Left renal pelvis (tissue), 4 donors: ENCODE measurements around the gene SLC5A4. TPM values are rescaled to one million over a fixed set of nuclear protein-coding genes. Genes with fewer than 3 reads are reported as not detected.

Experiments
- DNase-seq, 4 donors: peaks; one replicate each; pipeline ENCODE4 v3.0.0-alpha.2; 2013; ENCODE audit warnings: low read depth in 4 of 4, low spot score in 3 of 4
- polyA plus RNA-seq, 4 donors: library from polyadenylated mRNA; unstranded; fragments of 120-200 nt; gene quantifications; one replicate each; pipeline ENCODE4 v1.2.1, GENCODE V29; 2013; ENCODE audit not compliant: insufficient read length in 4 of 4

Gene SLC5A4
- polyA plus RNA-seq, 4 donors: 0.72 to 2.5 (median 0.85) TPM

DNA sequence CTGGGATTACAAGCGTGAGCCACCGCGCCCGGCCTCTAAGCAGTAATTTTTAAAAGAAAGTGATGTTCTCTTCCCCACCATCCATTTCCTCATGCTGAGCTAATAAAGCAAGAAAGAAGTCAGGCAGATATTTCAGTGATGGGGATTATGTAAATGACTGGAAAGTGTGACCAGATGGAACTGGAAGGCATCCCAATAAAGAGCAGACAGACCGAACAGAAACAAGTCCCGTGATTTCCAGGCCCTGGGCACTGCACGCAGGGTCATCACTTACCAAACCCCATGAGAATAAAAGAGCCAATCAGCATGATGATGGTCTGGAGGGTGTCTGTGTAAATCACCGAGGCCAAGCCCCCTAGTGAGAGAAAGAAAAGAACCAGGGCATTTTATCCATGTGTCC is 18.2 kb downstream of the SLC5A4 start:
- no peak for DNase-seq

DNA sequence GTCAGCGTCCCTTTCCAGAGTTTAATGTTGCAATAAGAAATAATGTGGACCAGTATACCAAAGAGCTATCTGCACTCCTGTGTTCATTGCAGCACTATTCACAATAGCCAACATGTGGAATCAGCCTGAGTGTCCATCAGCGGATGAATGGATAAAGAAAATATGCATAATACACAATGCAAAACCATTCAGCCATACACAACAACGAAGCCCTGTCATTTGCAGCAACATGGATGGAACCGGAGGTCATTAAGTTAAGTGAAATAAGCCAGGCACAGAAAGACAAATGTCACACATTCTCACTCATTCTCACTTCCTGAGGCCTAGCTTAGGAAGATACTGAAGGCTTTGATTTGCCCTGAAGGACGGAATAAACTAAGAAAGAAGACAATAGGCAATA is 22.1 kb downstream of the SLC5A4 start:
- DNase-seq: no peak

DNA sequence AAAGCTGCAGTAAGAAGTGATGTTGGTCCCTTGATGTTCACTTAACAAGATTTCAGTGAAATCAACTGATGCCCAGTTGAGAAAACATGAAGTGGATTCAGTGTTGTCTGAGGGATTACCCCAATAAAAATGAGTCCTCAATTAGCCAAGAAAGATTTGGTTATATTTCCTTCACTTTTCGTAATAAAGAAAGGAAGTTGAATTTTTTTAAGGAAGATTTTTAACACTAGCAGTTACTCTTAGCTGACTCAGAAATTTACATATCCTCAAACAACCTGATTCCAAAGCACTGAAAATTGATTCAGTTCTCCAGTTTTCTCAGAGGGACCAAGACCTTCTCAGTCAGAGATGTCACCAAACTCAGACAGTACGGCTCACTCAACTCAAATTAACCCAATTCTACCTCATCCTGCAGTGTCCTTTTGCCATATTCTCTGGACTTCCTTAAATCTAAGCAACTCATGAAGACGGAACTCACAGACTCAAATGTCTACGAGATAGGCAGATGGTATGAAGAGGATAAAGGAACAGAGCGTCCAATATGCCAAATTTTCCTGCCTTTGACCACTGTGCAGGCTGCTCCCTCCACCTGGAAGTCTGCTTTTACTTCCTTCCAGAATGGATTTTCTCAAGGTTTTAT is 22.8 kb downstream of the SLC5A4 start:
- DNase-seq: no peak

DNA sequence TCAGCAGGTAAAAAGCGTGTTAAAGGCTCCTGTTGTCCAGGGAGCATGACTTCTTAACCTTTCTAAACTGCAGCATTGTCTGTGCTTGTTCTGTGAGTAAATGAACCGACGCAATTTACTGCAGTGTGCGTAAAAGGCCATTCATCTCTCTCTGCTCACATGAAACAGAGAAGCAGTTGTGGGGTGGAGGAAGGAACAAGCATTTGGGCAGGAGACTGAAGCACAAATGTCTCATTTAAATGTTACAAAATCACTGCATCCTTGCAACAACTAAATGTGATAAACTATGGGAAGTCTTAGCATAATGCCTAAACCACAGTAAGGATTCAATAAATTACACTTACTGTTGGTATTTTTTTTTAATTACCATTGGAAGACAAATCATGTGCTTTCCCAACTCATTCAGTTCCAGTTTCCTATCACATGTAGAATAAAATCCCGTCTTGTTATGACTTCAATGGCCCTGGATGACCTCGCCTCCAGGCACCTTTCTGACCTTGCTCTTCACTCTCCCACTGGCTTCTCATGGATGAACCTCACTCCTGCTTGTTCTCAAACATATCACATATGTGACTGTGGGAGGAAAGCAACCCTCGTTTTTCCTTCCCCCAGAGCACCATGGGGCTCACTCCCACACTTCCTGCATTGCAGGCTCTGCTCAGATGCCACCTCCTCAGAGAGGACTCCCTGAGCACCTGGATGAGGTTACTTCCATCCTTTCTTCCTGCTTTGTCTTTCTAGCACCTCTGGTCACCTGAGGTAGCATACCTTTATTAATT is 28.6 kb downstream of the SLC5A4 start:
- no peak for DNase-seq

DNA sequence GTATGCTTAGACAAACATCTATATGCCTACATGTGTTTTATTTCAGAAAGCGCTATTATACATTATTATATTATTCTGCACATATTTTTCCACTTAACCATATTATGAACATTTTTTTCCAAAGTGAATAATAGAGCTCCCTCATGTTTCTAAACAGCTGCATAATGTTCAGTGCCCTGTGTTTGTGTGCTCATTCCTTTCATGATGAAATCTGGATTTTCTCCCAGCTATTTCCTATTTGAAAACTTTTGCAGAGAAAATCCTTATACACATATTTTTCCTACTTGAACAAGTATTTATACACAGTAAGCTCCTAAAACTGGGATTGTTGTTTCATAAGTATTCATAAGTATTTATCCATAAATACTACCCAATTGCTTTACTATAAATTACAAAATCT is 32.2 kb downstream of the SLC5A4 start:
- DNase-seq: no peak

DNA sequence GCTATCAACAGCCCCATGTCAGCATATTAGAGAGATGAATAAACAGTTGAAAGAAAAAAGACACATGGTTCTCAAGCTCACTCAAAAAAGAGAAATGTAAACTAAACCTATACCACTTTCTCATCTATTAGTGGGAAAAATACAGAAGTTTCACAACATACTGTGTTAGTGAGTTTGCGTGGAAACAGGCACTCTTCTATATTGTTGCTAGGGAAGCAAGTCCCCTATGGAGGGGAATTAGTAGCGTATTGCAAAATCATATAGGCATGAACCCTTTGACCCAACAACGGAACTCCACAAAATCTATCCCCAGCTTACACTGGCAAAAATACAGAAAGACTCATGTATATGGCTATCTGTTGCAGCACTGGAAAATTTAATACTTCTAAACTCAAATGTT is 36.1 kb downstream of the SLC5A4 start:
- DNase-seq: no peak

DNA sequence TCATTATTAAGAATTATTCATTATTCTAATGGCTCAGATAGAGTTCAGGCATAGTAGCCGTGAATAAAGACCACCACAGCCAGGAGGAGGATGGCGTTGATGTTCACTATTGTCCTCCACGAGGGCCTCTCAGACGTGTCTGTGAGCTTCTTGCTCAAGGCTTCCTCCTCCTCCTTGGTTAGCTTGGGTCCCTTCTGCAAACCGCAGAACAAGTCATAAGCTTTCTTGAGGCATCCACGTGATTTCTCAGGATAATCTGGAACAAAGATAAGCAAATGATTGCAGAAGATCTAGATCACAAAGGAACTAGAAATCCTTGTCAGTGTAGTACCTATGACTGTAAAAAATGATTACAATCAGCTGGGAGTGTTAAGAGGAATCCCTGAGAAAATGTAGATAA is 36.7 kb downstream of the SLC5A4 start:
- DNase-seq: no peak

DNA sequence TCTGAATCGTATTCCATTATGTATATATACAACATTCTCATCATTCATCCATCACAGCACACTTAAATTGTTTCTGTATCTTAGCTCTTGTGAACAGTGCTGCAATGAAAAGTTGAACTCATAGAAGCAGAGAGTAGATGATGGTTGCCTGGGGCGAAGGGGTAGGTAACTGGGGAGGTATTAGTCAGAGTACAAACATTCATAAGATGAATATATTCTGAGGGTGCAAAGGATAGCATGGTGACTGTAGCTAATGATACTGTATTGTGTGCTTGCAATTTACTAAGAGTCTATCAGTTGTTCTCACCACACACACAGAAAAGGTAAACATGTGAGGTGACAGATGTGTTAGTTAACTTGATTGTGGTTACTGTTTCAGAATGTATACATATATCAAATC is 37.7 kb downstream of the SLC5A4 start:
- no peak for DNase-seq

DNA sequence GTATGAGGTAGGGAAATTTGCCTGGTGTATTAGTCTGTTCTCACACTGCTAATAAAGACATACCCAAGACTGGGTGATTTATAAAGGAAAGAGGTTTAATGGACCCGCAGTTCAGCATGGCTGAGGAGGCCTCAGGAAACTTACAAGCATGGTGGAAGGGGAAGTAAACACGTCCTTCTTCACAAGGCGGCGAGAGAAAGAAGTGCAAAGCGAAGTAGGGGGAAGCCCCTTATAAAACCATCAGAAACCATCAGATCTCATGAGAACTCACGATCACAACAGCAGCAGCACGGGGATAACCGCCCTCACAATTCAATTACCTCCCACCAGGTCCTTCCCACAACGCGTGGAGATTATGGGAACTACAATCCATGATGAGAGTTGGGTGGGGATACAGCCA is 38.2 kb downstream of the SLC5A4 start:
- DNase-seq: no peak

DNA sequence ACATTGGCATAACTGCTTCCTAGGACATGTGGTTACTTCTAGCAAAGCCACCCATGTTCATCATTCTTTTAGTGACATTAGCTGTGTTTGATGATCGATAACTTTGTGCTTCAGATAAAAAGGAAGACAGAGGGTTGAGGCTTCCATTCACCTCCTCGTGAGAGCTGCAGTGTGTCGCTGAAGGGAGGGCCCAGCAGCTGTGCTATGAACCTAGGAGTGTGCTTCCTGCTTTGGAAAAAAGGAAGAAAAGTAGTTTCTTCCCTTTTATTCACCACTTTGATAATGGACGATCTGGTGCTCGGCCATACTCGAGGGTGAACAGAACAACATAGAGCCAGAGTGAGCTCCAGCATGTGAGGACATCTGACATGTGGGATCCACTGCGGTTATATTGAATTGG is 44.1 kb downstream of the SLC5A4 start:
- no peak for DNase-seq

DNA sequence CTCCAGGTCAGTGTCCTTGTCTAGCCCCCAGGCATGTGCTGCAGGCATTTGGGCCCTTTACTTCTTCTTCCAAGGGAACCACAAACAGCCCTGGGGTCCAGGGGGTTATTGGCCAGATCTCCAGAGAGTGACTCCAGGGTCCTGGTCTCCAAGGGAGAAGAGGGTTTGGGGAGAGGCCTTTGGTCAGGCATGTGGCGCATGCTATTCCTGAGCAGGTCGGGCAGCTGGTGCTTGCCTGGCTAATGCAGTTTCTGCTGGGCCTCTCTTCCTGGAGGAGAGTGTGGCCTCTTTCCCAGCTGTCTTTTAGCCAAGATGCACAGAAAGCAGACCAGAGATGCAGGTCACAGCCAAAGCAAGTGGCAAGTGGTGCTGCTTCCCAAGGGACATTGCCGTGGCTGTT is 46.5 kb downstream of the SLC5A4 start:
- DNase-seq: no peak

DNA sequence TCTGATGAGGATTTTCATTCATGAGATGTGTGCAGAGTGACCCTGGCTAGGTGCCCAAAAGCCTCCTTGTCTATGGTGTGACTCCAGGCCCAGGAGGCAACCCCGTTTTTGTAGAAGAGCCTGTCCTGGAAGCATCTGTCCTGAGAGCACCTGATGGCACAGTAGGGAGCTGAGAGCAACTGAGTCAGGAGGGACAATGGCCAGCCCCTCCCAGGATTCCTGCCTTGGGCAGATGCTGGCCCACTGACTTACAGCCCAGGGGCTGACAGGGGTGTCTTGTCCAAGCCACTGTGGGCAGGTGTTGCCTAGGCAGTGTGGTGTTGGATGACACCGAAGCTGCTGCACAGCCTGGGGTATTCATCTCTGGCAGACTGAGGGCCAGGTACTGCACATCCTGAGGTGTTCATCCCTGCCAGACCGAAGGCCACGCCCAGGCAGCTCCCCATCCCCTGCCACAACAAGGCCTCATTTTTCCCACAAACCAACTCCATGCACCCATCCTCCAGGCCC is 47.1 kb downstream of the SLC5A4 start:
- DNase-seq: no peak

DNA sequence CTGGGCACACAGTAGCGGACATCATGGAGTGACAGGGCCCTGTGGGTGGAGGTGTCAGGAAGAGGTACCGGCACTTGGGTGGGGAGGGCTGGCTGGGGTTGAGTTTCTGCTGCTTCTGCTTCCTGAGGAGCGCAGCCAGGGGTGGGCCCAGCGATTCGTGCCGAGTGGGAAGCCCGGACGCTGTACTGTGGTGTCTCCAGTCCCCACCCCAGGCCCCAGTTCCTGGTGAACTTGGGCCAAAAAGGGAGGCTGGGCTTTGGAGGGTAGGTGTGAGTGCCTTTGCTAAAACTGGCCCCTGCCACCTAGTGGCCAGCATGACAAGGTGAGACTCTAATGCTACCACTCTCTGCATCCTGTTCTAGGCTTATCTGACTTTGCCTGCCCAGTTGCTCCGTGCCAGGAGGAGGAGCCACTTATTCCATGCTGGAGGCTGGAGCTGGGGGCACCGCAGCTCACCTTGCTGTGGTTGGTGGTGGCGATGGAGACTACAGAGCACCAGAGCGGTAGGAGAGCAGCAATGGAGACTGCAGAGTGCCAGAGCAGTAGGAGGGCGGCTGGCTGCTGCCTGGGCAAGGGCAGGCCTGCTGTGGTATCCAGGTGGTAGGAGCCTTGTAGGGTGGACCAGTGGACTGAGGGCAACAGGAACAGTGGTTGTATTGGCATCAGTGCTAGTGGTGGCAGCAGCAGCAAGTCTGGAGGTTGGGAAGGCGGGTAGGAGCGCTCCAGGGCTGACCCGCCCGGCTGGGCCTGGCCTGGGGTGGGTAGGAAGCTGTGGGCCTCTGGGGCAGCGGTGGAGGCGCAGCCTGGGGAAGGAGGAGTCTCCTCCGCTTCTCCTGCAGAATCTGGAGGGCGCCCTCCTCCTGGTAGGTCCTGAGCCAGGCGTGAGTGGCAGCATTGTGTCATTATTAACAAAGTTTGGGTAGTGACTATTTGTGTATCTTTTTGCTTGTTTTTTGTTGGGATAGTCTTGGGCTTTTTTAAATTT is 48.1 kb downstream of the SLC5A4 start:
- DNase-seq: no peak

DNA sequence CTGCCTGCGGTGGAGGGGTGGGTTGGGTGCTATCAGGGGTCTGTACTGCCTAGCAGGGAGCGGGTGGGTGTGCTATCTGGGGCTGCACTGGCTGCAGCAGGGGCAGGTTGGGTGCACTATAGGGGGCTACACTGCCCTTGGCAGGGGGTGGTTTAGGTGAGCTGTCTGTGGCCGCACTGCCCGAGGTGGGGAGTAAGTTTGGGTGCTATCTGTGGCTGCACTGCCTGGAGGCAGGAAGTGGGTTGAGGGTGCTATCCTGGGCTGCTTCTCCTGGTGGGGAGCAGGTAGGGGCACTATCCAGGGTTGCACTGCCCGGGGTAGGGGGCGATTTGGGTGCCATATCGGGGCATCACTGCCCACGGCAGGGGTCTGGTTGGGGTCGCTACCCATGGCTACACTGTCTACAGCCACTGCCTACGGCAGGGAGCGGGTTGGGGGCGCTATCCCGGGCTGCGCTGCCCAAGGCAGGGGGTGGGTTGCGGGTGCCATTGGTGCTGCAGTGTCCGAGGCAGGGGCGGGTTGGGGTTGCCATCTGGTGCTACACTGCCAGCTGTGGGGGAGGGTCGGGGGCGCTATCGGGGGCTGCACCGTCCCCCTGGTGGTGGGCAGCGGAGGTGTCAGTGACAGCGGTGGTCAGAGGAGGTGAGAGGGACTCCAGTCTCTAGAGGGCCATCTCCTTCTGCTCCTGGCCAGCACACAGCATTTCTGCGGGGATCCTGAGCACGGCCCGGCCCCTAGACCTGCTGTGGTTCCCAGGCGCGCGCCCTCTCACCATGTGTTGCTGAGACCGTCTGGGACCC is 49.0 kb downstream of the SLC5A4 start:
- DNase-seq: no peak

DNA sequence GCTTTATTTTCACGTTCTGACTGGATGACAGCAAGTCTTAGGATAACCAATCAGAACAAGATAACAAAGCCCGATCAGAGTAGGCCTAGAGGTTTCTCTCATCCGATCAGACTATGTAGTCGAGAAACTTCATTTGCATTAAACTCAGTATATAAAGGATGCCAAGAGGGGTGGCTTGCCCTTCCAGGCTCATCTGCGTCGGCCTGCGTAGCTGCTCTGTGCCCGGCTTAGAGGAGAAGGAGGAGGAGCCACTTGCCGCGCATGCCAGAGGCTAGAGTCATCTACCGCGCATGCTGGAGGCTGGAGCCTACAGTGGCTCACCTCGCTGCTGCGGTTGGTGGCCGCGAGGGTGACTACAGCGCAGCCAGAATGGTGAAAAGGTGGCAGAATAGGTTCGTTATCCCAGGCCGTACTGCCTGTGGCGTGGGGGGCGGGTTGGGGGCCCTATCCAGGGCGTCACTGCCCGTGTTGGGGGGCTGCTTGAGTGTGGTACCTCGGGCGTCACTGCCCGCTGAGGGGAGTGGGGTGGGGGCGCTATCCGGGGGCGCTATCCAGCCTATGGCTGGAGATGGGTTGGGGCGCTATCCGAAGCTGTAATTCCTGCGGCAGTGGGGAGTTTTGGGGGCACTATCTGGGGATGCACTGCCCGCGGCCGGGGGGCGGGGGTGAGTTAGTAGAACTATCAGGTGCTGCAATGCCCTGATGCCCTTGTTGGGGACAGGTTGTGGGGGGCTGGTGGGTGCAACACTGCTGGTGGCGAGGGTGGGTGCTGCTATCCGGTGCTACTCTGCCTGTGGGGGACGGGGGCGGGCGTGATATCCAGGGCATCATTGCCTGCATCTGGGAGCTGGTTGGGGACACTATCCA is 50.1 kb downstream of the SLC5A4 start, which contains the start of gene RFPL2:
Gene RFPL2, minus strand, starts transcription at position 218 of the 867 bp plus-strand sequence. CDS start 2,622 bp downstream, outside the sequence.
- no peak for DNase-seq

DNA sequence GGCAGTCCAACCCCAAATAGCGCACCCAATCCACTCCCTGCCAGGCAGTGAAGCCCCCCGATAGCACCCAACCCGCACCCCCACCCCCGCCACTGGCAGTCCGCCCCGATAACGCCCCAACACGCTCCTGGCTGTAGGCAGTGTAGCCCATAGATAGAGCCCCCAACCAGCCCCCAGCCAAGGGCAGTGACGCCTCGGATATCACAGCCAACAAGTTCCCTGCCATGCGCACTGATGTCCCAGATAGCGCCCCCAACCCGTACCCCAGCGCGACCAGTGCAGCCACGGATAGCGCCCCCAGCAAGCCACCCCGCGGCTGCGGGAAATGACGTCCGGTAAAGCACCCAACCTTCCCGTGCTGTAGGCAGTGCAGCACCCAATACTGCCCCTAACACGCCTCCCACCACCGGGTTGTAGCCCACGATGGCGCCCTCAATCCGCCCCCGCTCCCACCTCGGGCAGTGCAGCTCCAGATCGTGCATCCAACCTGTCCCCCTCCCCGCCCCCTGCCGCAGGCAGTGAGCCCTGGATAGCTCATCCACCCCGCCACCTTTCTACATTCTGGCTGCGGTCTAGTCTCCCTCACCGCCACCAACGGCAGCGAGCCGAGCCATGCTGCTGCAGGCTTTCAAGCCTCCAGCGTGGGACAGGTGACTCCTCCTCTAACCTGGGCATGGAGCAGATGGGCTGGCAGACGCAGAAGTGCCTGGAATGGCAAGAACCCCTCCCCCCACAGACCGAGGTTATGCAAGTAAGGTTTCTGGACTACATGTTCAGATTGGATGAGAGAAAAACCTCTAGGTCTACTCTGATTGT is 50.9 kb downstream of the SLC5A4 start:
- DNase-seq: no peak

DNA sequence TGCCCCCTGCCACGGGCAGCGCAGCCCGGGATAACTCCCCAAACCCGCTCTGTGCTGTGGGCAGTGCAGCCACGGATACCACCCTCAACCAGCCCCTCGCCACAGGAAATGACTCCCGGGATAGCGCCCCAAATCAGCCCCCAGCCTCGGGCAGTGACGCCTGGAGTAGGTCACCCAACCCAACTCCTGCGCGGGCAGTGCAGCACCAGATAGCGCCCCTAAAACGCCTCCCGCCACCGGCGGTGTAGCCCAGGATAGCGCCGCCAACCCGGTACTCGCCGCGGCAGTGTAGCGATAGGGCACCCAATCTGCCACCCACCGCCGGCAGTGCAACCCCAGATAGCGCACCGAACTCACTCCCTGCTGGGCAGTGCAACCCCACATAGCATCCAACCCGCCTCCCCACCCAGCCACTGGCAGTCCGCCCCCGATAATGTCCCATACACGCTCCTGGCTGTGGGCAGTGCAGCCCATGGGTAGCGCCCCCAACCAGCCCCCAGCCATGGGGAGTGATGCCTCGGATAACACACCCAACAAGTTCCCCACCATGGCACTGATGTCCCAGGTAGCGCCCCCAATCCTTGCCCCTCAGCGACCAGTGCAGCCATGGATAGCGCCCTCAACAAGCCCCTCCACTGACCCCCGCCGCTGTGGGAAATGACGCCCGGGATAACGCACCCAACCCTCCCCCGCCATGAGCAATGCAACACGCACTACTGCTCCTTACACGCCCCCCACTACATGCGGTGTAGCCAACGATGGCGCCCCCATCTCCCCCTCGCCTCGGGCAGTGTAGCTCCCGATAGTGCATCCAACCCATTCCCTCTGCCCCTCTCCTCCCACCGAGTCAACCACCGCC is 51.7 kb downstream of the SLC5A4 start:
- no peak for DNase-seq
